ENCODE measurements around the gene GATA2. TPM values are rescaled to one million over a fixed set of nuclear protein-coding genes. Genes with fewer than 3 reads are reported as not detected.
A peak's percentile ranks its signal among the peaks of the same experiment; 100 is the strongest.

The GATA2 gene
- total and polyA plus RNA-seq, 2 donors (not counting 1 experiment from before 2014, with no cell fraction given): 0.83 to 3.2 TPM

GRCh38 chr3:128490915-128491690, 1.9 kb downstream of the GATA2 start:
- peaks cover 11% of the 10 kb centered on the region for H3K79me2 ChIP-seq (ENCODE audit: control insufficient read depth, insufficient read depth, low read length)
- H3K4me2 ChIP-seq (ENCODE audit: extremely low read depth, insufficient read depth, low read length): peak overlapping the region; percentile 82
- H4K20me1 ChIP-seq (ENCODE audit: control insufficient read depth, extremely low read depth, insufficient read depth, low read length): no peaks in the 10 kb centered on the region

DNA sequence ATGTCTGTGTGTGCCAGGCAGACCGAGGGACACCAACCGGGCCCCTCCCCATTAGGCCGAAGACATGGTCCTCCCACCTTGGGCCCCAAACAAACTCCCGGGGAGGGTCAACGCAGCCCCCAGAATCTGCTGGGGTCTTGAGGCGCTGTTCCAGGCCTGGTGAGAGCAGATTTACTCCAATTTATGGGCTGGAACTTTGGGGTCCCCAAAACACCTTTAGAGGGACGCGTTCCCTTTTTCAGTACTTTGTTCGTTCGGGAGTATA, 2.4 kb downstream of the GATA2 start:
- H3K27me3 ChIP-seq (ENCODE audit: control insufficient read depth, insufficient read depth, low read length): peaks cover 61% of the 10 kb centered on the region
- peak overlapping the region in 3 of 4 experiments; percentile 48 to 76 (median 54) for H3K4me3 ChIP-seq (replicated peaks in 1 of 4; ENCODE audit: control extremely low read depth in 1 of 4, insufficient read depth in 1 of 4, low read depth in 3 of 4, low read length in 4 of 4)
- peaks cover 2% of the 10 kb centered on the region for H3K4me1 ChIP-seq (ENCODE audit: control insufficient read depth, extremely low read depth, insufficient read depth, low read length)
- H3K9ac ChIP-seq (ENCODE audit: insufficient read depth, low read length): peak overlapping the region; percentile 16
- no peaks in the 10 kb centered on the region for H4K20me1 ChIP-seq (ENCODE audit: control insufficient read depth, extremely low read depth, insufficient read depth, low read length)
- TF ChIP-seq CTCF (conservative IDR thresholded peaks at IDR 0.05 in 1 of 2, IDR thresholded peaks at IDR 0.05 in 1 of 2; ENCODE audit: low read depth in 1 of 2, low read length in 2 of 2): no peak
- no peak for TF ChIP-seq EZH2 (IDR thresholded peaks at IDR 0.05; ENCODE audit: low read length, missing control alignments)
- no peak overlapping the region for H2AFZ ChIP-seq (ENCODE audit: low read length)
- DNase-seq (ENCODE audit: low read depth in 2 of 2): no peak
- H3K36me3 ChIP-seq (ENCODE audit: control insufficient read depth, insufficient read depth, low read length): no peaks in the 10 kb centered on the region
- H3K79me2 ChIP-seq (ENCODE audit: control insufficient read depth, insufficient read depth, low read length): peaks cover 15% of the 10 kb centered on the region
- no peaks in the 10 kb centered on the region for H3K9me3 ChIP-seq (ENCODE audit: control insufficient read depth, insufficient read depth, low read depth, low read length)
- H3K27ac ChIP-seq (ENCODE audit: insufficient read depth, low read length): peak overlapping the region; percentile 74
- peak overlapping the region; percentile 82 for H3K4me2 ChIP-seq (ENCODE audit: extremely low read depth, insufficient read depth, low read length)

More at GRCh38 chr3:128490915-128491690, 1.9 kb downstream of the GATA2 start:
- no peak overlapping the region for H3K9ac ChIP-seq (ENCODE audit: insufficient read depth, low read length)
- H3K9me3 ChIP-seq (ENCODE audit: control insufficient read depth, insufficient read depth, low read depth, low read length): no peaks in the 10 kb centered on the region
- peak overlapping the region; percentile 74 for H3K27ac ChIP-seq (ENCODE audit: insufficient read depth, low read length)
- H3K4me3 ChIP-seq (replicated peaks in 1 of 4; ENCODE audit: control extremely low read depth in 1 of 4, insufficient read depth in 1 of 4, low read depth in 3 of 4, low read length in 4 of 4): peak overlapping the region in 2 of 4 experiments; percentile 54 to 76
- H2AFZ ChIP-seq (ENCODE audit: low read length): no peak overlapping the region
- no peak for TF ChIP-seq CTCF (conservative IDR thresholded peaks at IDR 0.05 in 1 of 2, IDR thresholded peaks at IDR 0.05 in 1 of 2; ENCODE audit: low read depth in 1 of 2, low read length in 2 of 2)
- TF ChIP-seq EZH2 (IDR thresholded peaks at IDR 0.05; ENCODE audit: low read length, missing control alignments): no peak
- H3K27me3 ChIP-seq (ENCODE audit: control insufficient read depth, insufficient read depth, low read length): peaks cover 63% of the 10 kb centered on the region
- peak in 1 of 2 donors; percentile 48 for DNase-seq (ENCODE audit: low read depth in 2 of 2)
- H3K4me1 ChIP-seq (ENCODE audit: control insufficient read depth, extremely low read depth, insufficient read depth, low read length): peaks cover 2% of the 10 kb centered on the region
- H3K36me3 ChIP-seq (ENCODE audit: control insufficient read depth, insufficient read depth, low read length): no peaks in the 10 kb centered on the region

DNA sequence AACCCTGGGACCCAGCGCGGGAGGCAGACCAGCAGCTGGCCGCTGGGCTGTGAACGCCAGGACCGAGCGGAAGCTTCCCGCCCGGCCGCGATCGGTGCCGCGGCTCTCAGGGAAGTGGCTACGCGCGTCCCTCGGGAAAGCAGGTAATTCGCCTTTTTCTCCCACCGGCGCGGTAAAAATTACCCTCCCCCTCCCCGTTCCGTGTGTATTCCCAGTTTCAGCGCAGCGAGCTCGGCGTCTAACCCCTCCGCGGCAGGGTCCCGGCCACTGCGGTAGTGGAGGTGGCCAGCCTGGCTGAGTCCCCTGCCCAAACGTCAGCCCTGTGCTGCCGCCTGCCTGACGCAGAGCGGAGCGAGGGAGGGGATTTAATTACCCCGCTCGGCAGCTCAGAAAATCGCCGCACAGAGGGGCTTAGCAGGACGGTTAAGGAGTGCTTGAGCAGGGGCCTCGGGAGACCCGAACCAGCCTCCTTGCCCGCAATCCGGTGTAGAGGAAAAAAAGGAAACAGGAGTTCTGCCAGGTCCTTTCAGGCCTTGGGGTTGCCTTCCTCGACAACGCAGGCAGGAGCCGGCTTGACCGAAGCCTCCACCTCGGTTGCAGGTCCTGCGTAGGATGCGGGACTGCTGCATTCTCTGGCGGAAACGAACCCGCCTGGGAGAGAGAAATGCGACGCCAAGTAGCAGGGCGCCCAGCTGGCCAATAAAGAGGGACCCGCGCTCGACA, 2.9 kb downstream of the GATA2 start:
- Histone ChIP-seq H4K20me1 (ENCODE audit: control insufficient read depth, extremely low read depth, insufficient read depth, low read length) (no peaks in the 10 kb centered on the region), H3K4me3 (replicated peaks in 1 of 4; ENCODE audit: control extremely low read depth in 1 of 4, insufficient read depth in 1 of 4, low read depth in 3 of 4, low read length in 4 of 4) (peak overlapping the region; percentile 28 to 76 (median 51)), H3K4me2 (ENCODE audit: extremely low read depth, insufficient read depth, low read length) (peak overlapping the region; percentile 82), H3K9ac (ENCODE audit: insufficient read depth, low read length) (peak overlapping the region; percentile 72), H3K27me3 (ENCODE audit: control insufficient read depth, insufficient read depth, low read length) (peaks cover 58% of the 10 kb centered on the region), H3K4me1 (ENCODE audit: control insufficient read depth, extremely low read depth, insufficient read depth, low read length) (peaks cover 6% of the 10 kb centered on the region), H3K79me2 (ENCODE audit: control insufficient read depth, insufficient read depth, low read length) (peaks cover 18% of the 10 kb centered on the region), H3K36me3 (ENCODE audit: control insufficient read depth, insufficient read depth, low read length) (no peaks in the 10 kb centered on the region), H2AFZ (ENCODE audit: low read length) (peak overlapping the region; percentile 51), H3K27ac (ENCODE audit: insufficient read depth, low read length) (peak overlapping the region; percentile 74), H3K9me3 (ENCODE audit: control insufficient read depth, insufficient read depth, low read depth, low read length) (no peaks in the 10 kb centered on the region)
- TF ChIP-seq CTCF (conservative IDR thresholded peaks at IDR 0.05 in 1 of 2, IDR thresholded peaks at IDR 0.05 in 1 of 2; ENCODE audit: low read depth in 1 of 2, low read length in 2 of 2): no peak
- TF ChIP-seq EZH2 (IDR thresholded peaks at IDR 0.05; ENCODE audit: low read length, missing control alignments): peak; percentile 91
- DNase-seq (ENCODE audit: low read depth in 2 of 2): peak in 1 of 2 donors; percentile 56

All from fibroblast of lung (primary cell).